Epithelial cell of esophagus (primary cell): ENCODE results near the gene HOXA9.

ENCODE experiments used
- DNase-seq: peaks from one replicate; pipeline ENCODE4 v3.0.0; 2010; ENCODE audit warnings: low read depth
- H3K4me3 ChIP-seq: 2 replicates; pipeline ENCODE4 v1.5.1; 2011; ENCODE audit warnings: mild to moderate bottlenecking, low read length, control low read depth
- CTCF ChIP-seq: IDR thresholded peaks from 2 replicates; pipeline ENCODE4 v1.5.1; 2011; ENCODE audit warnings: low read depth, mild to moderate bottlenecking, low read length, control low read depth, inconsistent platforms; ENCODE audit not compliant: insufficient read depth; ENCODE audit errors: missing control alignments

The HOXA9 gene

GRCh38 chr7:27203964-27204594 is 38.7 kb upstream of the HOXA9 start:
- no peak for TF ChIP-seq CTCF
- no peak overlapping the region for H3K4me3 ChIP-seq
- DNase-seq, result no peak

- H3K4me3 ChIP-seq, result no peak overlapping the region
- TF ChIP-seq CTCF, result no peak
- DNase-seq, result no peak
These were observed 38.1 kb upstream of the HOXA9 start for GRCh38 chr7:27203365-27203953.

GRCh38 chr7:27202862-27203134 is 37.5 kb upstream of the HOXA9 start:
- no peak for TF ChIP-seq CTCF
- no peak overlapping the region for H3K4me3 ChIP-seq

GRCh38 chr7:27202018-27202861 is 36.9 kb upstream of the HOXA9 start:
- DNase-seq, result no peak
- TF ChIP-seq CTCF, result no peak
- H3K4me3 ChIP-seq, result no peak overlapping the region

More at GRCh38 chr7:27202862-27203134, 37.5 kb upstream of the HOXA9 start:
- DNase-seq, result no peak

GRCh38 chr7:27201580-27202017 is 36.3 kb upstream of the HOXA9 start:
- no peak for DNase-seq
- TF ChIP-seq CTCF, result no peak

GRCh38 chr7:27200761-27201579 is 35.6 kb upstream of the HOXA9 start:
- no peak overlapping the region for H3K4me3 ChIP-seq
- DNase-seq, result no peak

More at GRCh38 chr7:27201580-27202017, 36.3 kb upstream of the HOXA9 start:
- H3K4me3 ChIP-seq, result no peak overlapping the region

More at GRCh38 chr7:27200761-27201579, 35.6 kb upstream of the HOXA9 start:
- TF ChIP-seq CTCF, result no peak
